NCI-H2081 treated with DMSO at 0.1 percent for 48 hours (cell line): ENCODE measurements around the gene SPTB.

Experiments
- DNase-seq: peaks from one replicate; lab custom pipeline; 2025; lab: John Stamatoyannopoulos, UW

The SPTB gene

GRCh38 chr14:64748995-64749714, 130.6 kb downstream of the SPTB start:
- DNase-seq = no peak

GRCh38 chr14:64748521-64748920, 131.2 kb downstream of the SPTB start:
- DNase-seq = no peak

GRCh38 chr14:64747327-64747726, 132.4 kb downstream of the SPTB start:
- DNase-seq = no peak

GRCh38 chr14:64746298-64747250, 133.1 kb downstream of the SPTB start:
- no peak for DNase-seq

GRCh38 chr14:64745511-64746091, 134.1 kb downstream of the SPTB start:
- DNase-seq = no peak

- DNase-seq = no peak
These were observed 136.6 kb downstream of the SPTB start for GRCh38 chr14:64743061-64743460.

- DNase-seq = no peak
These were observed 137.7 kb downstream of the SPTB start for GRCh38 chr14:64741961-64742360.

- no peak for DNase-seq
These were observed 138.5 kb downstream of the SPTB start for GRCh38 chr14:64741200-64741599.

GRCh38 chr14:64738281-64738804, 141.4 kb downstream of the SPTB start:
- DNase-seq = no peak

- no peak for DNase-seq
These were observed 142.1 kb downstream of the SPTB start for GRCh38 chr14:64737391-64738280.

GRCh38 chr14:64736271-64737169, 143.2 kb downstream of the SPTB start:
- peak; percentile 60 for DNase-seq

GRCh38 chr14:64734990-64735389, 144.7 kb downstream of the SPTB start:
- DNase-seq = no peak

- no peak for DNase-seq
These were observed 145.8 kb downstream of the SPTB start for GRCh38 chr14:64733899-64734298.

- DNase-seq = no peak
These were observed 146.4 kb downstream of the SPTB start for GRCh38 chr14:64733321-64733720.

- no peak for DNase-seq
These were observed 147.1 kb downstream of the SPTB start for GRCh38 chr14:64732536-64733120.

- no peak for DNase-seq
These were observed 147.6 kb downstream of the SPTB start for GRCh38 chr14:64732066-64732465.

- DNase-seq = no peak
These were observed 148.5 kb downstream of the SPTB start for GRCh38 chr14:64731141-64731581.

GRCh38 chr14:64730681-64731080, 149.0 kb downstream of the SPTB start:
- DNase-seq = no peak

- DNase-seq = no peak
These were observed 149.7 kb downstream of the SPTB start for GRCh38 chr14:64730061-64730440.
